HUDEP-2 (cell line): ENCODE data around the gene LRMDA.

Source experiments
- DNase-seq, 76 experiments: peaks; one replicate each; lab custom pipeline; 2025; ENCODE audit not compliant: unreplicated experiment in 76 of 76; lab: John Stamatoyannopoulos, UW

The LRMDA gene

DNA sequence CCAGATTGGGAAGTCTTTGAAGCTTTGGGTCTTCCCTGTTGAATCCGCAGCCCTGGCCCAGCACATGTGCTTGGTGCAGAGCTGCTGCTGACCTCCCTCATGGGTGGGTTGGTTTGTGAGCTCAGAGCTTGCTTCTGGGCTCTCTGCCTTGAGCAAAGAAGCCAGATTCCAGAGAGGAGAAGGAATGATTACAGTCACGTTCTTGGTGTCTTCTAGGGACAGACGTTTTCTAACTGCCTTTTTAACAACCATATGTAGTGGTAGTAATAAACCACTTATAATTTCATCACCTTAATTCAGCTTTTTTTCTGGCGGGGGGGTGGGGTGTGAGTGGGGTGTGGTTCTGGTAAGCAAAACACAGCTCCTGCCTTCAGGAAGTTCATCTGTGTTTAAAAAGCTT lies 39.5 kb downstream of the LRMDA start:
- DNase-seq = no peak

DNA sequence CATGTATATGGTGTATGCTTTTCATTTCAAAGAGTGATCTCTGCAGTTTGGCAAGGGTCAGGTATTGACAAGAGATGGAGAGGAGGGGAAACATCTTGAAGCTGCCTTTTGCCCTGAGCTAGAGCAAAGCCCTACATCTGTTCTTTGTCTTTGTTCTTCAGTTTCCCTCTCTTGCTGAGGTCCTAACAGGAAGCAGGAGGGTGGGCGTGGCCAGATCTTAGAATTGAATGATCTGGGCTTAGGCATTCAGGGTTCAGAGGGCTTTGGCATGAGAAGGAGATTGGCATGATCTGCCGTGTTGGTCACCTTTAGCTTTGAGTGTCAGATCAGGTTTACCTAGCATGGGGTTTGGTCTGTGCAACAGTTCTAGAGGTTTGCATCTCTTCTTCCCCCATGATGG lies 41.3 kb downstream of the LRMDA start:
- no peak for DNase-seq

DNA sequence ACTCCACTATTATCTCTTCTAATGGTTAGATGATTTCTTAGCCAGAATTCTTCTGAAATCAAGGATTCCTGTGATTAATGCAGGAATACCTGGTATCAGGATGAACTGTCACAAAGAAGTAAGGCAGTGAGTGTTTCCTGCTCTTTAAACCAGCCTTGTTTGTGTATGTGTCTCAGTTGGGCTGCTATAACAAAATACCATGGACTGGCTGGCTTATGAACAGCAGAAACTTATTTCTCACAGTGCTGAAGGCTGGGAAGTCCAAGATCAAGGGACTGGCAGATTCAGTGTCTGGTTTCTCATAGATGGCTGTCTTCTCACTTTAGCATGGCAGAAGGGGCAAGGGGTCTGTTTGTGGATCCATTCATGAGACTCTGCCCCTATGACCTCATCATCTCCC lies 42.7 kb downstream of the LRMDA start:
- no peak for DNase-seq

DNA sequence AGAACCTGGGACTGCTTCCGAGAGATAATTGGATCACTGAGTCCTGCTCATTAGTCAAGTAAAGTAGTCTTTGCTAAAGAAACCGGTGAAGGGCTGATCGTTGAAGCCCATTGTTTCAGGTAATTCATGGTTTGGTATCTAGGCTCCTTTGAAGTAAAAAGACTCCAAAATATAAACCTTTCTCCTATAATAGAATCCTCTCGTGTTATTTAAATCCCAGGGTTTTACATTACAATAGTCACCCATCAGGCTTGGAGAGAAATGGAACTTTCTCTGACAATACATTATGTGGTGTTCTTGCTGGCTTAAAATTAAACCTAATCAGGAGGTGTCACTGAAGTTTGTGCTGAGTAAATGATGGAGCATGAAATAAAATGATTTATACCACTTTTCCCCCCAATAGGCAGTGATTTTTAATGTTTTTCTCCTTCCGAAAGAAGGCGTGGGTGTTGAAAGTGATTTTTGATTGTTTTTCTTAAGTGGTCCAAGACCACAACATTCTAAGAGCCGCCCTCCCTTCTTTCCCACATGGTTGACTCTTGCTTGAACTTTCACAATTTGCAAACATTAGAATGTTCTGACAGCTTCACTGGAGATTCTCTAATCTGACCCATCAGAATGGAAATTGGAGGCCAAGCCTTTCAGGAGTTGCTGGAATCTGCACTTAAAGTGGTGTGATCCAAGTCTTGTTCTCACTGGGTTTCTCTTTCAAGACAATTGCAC lies 44.2 kb downstream of the LRMDA start:
- DNase-seq = no peak

DNA sequence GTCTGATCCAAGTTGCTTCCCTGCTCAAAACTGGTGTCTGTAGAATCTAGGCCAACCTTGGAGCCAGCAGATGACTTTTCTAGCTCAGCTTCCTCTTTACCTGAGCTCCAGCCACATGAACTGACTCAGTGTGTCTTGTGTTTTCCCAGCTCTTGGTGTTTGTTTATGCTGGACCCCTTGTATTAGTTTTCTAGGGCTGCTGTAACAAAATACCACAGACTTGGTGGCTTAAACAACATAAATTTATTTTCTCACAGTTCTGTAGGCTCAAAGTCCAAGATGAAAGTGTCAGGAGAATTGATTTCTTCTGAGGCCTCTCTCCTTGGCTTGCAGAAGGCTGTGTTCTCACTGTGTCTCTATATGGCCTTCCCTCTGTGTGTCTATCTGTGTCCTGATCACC lies 45.1 kb downstream of the LRMDA start:
- DNase-seq = no peak

DNA sequence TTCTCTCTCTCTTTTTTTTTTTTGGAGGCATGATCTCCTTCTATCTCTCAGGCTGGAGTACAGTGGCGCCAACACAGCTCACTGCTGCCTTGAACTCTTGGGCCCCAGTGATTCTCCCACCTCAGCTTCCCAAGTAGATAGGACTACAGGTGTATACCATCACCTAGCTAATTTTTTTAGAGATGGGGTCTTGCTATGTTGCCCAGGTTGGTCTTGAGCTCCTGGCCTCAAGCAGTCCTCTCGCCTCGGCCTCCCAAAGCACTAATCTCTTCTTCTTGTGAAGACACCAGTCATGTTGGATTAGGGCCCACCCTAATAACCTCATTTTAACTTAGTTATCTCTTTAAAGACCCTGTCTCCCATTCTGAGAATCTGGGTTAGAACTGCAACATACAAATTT lies 45.6 kb downstream of the LRMDA start:
- DNase-seq = no peak

DNA sequence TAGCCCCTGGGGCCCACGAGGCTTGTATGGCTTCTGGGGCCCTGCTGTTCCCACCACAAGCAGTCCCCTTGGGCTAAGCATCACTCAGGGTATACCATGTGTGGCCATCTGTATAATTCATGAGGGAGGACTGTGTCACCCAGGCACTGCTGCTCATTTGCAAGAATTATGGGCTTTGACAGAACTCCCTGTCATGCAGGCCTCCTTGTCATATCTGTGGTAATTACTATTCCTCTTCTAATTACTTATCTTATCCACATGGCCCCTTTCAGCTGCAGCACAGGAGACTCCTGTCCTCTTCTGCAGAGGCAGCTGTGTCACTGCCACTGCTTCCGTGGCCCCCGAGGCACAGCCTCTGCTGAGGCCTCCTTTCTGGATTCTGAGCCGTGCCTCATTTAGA lies 46.3 kb downstream of the LRMDA start:
- DNase-seq = no peak

DNA sequence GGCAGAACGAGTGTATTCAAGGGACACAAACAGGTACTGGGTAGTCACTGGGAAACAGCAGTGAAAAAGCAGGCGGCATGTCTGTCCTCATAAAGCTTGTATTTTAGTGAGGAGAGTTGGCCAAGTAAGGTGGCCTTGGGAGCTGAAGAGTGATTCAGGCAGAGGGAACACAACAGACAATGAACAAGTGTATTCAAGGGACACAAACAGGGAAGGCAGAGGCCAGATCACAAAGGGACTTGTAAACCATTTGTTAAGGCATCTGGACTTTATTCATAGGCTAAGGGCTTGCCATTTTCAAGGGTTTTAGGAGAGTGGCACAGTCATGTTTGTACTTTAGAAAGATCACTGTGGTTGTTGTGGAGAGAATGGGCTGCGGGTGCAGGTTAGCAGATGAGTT lies 49.0 kb downstream of the LRMDA start:
- no peak for DNase-seq

DNA sequence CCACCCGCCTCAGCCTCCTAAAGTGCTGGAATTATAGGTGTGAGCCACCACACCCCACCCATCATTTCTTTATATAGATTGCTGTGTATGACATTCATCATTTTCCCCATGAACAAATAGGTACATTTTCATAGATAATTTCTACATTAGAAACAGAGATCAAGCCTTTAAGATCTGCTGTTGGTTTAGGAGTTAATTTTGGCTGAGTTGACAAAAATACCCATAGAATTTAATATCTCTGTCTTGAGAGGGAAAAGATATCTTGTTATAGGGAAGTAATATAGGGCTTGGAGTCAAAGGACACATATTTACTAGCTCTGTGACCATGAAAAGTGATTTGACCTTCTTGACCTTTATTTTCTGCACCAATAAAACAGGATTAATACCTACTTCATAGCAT lies 51.8 kb downstream of the LRMDA start:
- DNase-seq = no peak

DNA sequence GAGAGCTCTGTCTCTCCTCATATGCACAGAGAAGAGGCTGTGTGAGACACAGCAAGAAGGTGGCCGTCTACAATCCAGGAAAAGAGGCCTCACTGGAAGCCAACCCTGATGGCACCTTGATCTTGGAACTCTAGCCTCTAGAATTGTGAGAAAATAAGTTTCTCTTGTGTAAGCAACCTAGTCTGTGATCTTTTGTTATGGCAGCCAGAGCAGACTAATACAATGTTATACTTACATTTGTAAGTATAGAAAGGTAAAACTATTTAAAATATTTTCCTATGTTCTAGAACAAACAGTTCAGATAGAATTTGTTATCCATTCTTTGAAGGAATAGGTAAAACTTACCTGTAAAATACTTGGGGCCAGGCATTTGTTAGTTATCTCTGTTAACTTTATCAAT lies 53.3 kb downstream of the LRMDA start:
- no peak for DNase-seq

DNA sequence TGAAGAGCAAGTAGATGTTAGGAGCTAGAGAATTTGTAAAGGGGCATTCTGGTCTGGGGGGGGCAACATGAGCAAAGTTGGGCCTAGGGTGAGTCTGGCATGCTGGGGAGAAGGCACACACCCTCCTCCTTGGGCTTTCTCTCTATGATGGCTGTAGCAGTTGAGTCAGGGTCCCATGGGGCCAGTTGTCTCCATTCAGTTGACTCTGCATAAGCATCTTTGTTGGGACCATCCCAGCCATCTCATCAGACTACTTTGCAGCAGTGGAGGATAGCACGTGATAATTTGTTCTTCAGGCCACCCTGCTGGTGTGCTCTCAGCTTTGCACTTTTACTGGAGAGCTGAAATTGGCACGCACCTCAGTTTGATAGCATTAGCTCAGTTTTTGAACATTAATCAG lies 55.2 kb downstream of the LRMDA start:
- no peak for DNase-seq

DNA sequence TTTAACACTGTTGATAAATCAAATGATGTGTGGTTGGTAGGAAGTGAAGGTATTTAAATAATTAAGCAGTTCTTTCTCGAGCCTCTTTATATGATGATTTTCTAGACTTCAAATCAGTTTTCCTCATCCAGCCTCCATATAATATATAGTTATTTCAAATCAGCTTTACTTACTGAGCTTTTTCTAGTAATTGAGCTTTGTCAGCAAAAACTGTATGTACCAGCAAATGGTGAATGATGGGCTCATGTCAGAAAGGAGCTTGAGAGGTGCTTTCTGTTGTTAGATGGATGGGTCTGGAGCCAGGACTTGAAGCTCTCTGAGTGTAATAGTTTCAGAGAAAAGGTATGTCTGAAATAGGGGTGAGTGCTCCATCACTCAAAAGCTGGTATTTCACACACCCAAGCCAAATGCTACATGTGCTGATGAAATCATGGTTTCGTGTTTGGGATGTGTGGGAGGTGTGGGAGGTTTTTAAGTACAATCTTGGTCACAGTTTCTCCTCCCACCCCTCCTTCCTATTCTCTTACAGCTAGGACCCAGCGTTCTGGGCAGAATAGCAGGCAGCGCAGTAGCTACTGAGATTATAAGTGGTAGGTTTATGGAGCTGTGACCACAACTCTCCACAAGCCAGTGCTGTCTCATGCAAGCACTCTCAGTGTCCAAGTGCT lies 55.8 kb downstream of the LRMDA start:
- DNase-seq = no peak

DNA sequence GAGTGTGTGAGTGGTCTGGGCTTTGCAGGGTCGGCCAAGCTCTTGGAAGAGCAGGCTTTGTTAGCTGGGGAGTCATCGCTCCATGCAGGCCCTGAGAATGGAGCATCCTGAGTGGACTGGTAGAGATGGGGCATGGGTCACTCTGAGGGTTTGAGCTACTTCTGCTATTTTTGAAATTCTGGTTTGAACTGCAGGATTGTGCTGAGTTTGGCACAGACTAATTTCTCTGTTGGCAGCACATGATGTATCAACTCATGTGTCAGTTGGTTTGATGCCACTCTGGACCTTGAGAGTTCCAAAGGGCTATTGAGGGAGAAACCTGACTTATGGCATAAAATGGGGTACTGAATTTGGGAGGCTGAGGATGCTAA lies 56.3 kb downstream of the LRMDA start:
- no peak for DNase-seq

DNA sequence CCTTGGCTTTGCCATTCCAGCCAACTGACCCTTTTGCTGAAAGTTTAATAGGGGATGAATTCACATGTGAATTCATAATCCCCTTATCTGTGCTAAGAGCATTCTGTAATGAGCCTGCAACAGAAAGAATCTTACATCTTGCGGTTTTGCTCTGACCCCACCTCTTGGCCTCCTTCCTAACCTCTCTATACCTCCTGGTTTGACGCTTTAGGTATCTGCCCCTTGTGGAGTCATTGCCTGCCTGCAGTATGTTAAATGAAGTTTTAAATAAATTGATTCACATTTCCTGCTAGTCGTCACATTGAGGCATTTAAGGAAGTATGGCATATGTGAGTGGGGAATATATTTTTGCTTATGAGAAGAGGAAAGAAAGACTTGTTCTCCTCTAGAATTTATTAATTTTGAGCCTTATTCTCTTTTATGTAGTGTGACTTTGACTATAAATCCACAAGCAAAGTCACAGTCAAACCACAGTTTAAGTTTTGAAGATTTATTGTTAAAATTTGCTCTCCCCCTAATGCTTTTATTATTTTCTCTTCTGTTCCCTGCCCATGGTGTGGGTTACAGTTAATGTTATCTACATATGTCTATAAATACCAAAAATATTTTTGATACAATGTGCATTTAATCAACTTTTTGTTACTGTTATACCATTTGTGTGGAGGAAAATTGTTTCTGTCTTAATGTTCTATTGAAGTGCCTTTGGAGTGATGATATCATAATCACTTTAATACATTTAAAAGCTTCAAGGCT lies 60.9 kb downstream of the LRMDA start:
- peak in 31 of 76 experiments; percentile 1 to 49 (median 15) for DNase-seq

DNA sequence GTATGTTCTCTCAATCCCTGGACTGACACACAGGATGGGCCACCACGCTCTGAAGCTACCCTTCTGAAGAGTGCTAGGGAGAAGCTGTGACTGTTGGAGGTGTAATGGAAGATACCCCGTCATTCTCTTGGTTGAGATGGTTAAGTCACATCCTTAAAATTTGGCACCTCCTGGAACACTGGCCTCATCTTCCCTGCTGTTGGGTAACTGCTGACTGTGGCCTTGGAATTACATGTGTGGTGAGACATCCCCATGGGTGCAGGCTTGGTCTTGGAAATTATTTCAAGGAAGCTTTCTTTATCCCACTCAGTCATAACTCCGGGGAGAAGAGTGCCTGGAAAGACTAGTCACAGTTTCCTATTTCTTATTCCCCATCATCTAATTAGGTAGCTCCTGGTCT lies 62.0 kb downstream of the LRMDA start:
- no peak for DNase-seq

DNA sequence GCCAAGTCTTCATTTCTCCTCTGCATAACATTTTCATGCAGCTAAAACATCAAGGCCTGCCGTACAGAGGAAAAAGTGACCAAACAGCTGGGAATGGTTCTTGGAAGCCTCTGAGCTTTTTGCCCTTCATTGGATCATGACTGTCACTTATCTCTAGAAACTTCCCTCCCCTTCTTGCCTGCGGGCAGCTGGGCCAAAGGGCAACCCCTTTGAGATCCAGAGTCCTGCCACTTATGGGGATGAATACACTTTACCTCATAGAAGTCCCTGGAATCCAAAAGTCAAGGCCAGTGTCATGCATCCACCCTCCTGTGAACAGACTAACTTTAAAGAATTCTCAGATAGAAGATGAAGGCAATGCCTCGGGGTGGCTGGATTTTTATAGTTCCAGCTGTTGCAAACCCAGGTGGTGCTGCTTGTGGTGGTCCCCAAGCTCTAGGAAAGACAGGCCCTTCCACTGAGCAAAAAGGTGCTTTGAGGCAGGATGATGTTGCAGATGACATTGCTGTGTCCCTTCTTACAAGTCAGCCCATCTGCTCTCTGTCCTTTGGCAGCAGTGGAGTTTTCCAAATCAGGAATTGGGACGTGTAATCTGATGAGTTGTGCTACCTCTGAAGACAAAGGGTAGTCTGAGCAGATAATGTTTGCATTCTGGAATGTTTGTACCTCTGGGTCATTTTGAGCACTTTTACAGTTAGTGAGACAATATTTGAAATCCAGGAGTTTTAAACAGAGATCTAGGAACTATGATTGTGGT lies 64.2 kb downstream of the LRMDA start:
- DNase-seq = no peak

DNA sequence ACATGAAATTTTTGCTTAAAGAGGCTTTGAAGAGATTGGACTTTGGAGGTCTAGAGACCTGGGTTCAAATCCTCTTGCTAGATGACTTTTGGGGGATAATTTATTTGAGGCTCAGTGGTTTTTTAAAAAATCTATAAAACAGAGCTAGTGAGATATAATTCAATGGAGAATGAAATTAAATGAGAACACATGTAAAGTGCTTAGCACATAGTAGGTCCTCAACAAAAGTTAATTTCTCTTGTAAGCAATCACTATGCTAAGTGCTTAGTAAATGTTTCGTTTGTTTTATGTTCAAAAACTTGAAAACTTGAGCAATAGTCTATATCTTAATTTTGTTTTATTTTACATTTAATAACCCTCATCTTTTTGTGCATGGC lies 64.8 kb downstream of the LRMDA start:
- no peak for DNase-seq

DNA sequence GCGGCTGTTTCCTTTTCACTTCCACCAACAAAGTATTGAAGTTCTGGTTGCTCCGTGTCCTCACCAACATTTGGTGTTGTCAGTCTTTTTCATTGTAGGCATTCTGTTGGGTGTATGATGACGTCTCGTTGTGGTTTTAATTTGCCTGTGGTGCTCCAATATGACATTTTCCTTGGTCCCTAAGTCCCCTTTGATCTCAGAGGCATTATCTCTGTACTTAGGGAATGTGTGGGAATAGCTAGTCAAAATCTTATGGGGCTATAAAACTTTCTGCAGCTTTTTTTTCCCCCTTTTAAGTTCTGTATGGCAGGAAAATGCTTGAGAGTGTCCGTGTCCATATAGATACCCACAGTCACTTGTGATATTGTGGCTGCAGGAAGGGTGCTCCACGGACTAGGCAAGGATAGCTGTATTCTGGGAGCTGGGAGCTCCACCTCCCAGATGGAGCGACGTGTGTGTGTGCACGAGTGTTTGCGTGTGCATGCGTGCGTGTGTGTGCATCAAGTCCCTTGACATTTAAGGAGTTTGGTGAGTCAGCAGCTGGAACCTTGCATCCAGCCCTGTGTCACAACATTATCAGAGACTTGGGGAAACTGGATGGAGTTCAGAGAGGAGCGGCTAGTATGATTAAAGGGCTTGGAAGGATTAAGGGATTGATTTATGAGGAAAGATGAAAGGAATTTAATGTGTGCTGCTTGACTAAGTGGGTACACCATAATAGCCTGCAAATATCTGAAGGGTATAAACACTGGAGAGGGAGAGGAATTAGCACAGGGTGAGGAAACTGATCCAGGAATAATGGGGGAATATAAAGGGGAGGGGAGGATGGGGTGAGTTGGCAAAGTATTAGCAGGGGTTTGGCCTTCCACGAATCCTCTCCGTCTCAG lies 66.8 kb downstream of the LRMDA start:
- no peak for DNase-seq

DNA sequence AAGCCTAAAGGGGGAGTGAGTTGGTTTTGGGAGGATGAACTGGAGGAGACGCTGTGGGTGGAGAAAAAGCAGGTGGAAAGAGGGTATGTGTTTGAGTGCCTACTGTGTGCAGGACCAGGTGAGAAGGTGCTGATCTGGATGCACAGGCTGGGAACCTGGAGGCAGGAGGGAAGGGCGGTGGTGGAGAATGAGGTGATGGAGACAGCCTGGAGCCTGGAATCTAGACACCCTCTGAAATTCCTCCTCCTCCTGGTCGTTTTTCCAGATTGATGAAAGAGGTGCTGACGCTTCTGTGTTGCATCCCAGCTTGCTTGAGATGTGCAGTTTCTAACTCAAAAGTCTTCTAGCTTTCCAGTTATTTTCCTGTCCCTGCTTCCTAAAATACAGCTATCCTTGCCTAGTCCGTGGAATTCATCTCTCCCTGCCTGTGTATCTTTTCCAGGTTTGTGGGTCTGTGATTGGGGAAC lies 67.5 kb downstream of the LRMDA start:
- no peak for DNase-seq

DNA sequence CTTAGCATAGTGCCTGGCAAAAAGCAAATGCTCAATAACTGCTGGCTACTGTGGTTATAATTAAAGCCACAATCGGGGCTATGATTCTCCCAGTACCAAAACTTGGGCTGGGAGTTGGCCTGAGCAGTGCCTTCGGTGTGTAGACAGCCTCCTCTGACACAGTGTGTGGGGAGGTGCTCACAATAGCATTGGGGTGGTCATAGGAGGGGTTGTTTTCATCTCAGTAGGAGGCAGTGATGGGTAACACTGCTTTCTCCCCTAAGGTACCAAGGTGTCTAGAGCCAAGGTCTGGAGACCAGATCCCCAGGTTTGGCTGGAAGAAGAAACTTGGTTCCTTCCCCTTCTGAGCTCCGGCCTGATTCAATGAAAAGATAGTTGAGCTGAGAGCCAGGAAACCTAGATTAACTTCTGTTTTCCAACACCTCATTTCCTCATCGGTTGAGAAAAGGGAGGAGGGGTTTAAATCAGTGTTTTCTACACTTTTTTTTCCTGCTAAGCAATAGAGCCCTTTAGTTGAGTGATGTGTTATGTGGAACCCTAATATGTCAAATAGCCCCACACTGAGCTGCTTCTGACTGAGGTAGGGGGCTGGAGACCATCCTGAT lies 68.2 kb downstream of the LRMDA start:
- DNase-seq = no peak
